Stimulated activated effector memory CD8-positive, alpha-beta T cell treated with anti-CD3 and anti-CD28 coated beads, Interleukin-12 subunit alpha, Interleukin-12 subunit beta, amount 100 ng/mL, for 72 hours (primary cell): ENCODE results near the gene KCNV2.

ENCODE experiments used
- ATAC-seq: fragments of 150-1000 bp; cut with Tn5 transposase; 2 replicates; pipeline ENCODE4 v1.10.0; 2021
- DNase-seq, 2 donors: peaks; one replicate each; pipeline ENCODE4 v3.0.0; 2021 to 2022; ENCODE audit warnings: low spot score in 2 of 2
- H3K27ac Mint-ChIP-seq: one replicate; pipeline ENCODE4 v1.8.0; 2022; ENCODE audit warnings: mild to moderate bottlenecking, mixed read lengths
- H3K36me3 Mint-ChIP-seq: one replicate; pipeline ENCODE4 v1.8.0; 2022; ENCODE audit warnings: mild to moderate bottlenecking, mixed read lengths
- H3K4me1 Mint-ChIP-seq: one replicate; pipeline ENCODE4 v1.8.0; 2022; ENCODE audit warnings: mixed read lengths
- H3K4me3 Mint-ChIP-seq: one replicate; pipeline ENCODE4 v1.8.0; 2022; ENCODE audit warnings: mild to moderate bottlenecking, mixed read lengths
- H3K9me3 Mint-ChIP-seq: one replicate; pipeline ENCODE4 v1.8.0; 2022; ENCODE audit warnings: mixed read lengths

Gene KCNV2

DNA sequence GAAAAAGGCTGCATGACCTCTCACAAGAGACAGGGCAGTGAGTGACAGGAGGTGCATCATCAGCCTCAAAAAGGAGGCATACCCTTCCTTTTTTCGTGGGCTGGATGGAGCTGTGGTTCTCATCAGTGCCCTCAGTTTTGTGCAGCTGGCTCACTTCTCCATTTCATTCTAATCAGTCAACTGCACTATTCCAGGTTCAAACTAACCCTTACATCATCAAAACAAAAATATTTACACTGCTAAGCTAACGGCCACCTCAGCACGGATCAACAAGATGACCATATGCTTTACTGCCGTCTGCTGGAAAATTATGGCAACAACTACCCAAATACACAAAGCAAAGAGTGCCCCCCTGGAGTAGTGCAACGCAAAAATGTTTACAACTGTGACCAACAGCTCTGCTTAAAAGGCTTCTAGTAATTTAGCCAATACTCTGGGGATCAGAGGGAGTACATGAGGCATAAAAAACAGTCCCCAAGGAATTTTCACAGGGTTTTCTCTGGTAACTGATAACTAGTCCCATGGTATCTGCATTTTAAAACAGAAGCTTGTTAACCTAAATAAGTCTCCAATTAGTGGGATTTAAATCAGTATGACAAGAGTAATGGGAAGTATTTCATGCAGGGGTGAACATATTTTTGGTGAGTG lies 10.8 kb downstream of the KCNV2 start:
- peak; percentile 67 for ATAC-seq

DNA sequence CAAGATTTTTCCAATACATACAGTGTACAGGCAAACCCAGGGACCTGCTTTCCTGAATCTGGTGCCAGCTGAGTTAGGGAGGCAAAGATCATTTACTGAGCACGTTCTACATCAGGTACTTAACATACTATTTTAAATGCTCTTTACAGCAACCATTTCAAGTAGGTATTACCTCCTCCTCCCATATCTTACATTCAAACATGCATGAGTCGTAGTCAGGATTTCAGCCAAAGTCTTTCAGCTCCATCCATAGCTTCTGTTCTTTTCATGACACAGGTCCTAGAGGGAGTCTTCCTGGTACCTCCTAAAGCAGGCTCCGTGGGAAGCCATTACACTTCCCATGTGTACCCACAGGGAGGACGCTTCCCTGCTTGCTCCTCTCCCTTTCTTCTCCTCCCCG lies 11.7 kb downstream of the KCNV2 start:
- ATAC-seq (no peak), DNase-seq (no peak)
- Mint-ChIP-seq H3K4me3 (no peak overlapping the region), H3K27ac (no peak overlapping the region), H3K36me3 (no peaks in the 10 kb centered on the region), H3K9me3 (no peaks in the 10 kb centered on the region), H3K4me1 (peaks cover 6% of the 10 kb centered on the region)

More for the DNA sequence above, 10.8 kb downstream of the KCNV2 start:
- Mint-ChIP-seq H3K4me1 (peaks cover 6% of the 10 kb centered on the region), H3K9me3 (no peaks in the 10 kb centered on the region), H3K27ac (no peak overlapping the region), H3K4me3 (no peak overlapping the region), H3K36me3 (no peaks in the 10 kb centered on the region)
- DNase-seq = no peak

DNA sequence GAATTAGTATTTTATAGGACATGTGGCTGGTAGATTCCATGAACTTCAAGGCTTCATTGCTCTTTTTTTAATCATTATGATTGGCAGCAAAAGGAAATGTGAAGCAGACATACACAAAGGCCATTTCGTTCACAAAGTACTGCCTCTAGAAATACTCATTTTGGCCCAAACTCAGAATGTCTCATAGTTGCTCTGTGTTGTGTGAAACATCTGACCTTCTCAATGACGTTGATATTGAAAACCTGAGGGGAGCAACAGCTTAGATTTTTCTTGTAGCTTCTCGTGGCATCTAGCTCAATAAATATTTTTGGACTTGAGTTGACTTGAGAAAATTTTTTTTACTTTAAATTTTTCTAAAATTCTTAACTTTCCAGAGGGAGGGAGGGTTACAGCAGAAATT lies 12.4 kb downstream of the KCNV2 start:
- H3K27ac Mint-ChIP-seq = no peak overlapping the region
- peaks cover 6% of the 10 kb centered on the region for H3K4me1 Mint-ChIP-seq
- DNase-seq (no peak), ATAC-seq (no peak)
- no peaks in the 10 kb centered on the region for H3K36me3 Mint-ChIP-seq
- no peaks in the 10 kb centered on the region for H3K9me3 Mint-ChIP-seq
- no peak overlapping the region for H3K4me3 Mint-ChIP-seq

DNA sequence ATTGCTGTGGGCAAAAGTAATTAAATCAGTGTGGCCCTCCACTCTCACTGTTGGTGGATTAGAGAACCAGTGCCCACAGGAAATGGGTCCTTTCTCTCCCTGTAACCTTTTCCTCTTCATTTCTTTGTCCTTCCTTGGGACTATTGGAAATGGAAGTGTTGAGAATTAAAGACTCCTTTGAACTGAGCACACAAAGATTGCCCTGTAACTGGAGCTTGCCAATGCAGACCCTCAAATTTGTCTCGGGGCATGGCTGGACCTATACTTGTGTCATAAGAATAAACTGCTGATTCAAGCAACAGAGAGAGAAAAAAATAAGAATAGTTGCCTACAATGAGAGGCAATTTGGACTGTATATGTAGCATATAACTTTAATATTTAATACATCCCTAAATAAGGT lies 13.7 kb downstream of the KCNV2 start:
- H3K27ac Mint-ChIP-seq = no peak overlapping the region
- no peak for DNase-seq
- peaks cover 6% of the 10 kb centered on the region for H3K4me1 Mint-ChIP-seq
- H3K9me3 Mint-ChIP-seq = no peaks in the 10 kb centered on the region
- H3K36me3 Mint-ChIP-seq = no peaks in the 10 kb centered on the region
- no peak for ATAC-seq
- H3K4me3 Mint-ChIP-seq = no peak overlapping the region

DNA sequence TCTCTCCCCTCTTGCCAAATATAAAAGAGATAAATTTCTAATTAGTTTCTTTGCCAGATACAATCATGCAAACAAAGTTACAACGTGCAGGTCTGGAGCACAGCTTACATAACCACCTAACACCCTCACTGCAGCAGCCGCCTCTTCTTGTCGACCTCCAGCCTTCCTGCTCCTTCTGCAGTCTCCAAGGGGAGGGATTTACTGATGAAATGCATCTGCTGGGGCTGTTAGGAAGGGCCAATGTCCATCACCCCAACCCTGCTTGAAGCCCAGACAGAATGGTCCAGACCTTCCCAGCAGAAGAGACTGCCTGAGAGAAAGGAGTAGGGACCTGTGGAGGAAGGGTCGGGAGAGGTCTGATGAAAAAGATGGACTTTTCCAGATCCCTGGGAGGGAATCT lies 15.2 kb downstream of the KCNV2 start:
- Mint-ChIP-seq H3K4me1 (peaks cover 6% of the 10 kb centered on the region), H3K4me3 (no peak overlapping the region), H3K36me3 (no peaks in the 10 kb centered on the region), H3K27ac (no peak overlapping the region), H3K9me3 (no peaks in the 10 kb centered on the region)
- no peak for ATAC-seq
- no peak for DNase-seq

DNA sequence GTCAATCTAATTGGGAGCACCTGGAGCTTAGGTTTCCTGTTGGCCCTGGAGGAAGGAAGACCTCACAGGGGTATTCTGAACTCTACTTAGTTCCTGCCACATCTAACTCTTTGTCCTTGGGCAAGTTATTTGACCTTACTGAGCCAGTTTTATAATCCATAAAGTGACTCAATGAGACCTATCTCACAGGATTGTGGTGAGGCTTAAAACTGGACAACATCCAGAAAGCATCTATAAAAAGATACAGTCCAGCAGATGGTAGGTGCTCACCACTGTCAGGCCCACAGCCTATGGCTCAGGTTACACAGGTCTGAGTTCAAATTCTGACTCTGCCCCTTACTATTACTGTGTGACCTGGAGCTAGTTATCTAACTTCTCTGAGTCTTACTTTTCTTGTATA lies 23.3 kb downstream of the KCNV2 start:
- Mint-ChIP-seq H3K9me3 (no peaks in the 10 kb centered on the region), H3K36me3 (no peaks in the 10 kb centered on the region), H3K27ac (no peak overlapping the region), H3K4me1 (no peaks in the 10 kb centered on the region), H3K4me3 (no peak overlapping the region)
- DNase-seq (no peak), ATAC-seq (no peak)

DNA sequence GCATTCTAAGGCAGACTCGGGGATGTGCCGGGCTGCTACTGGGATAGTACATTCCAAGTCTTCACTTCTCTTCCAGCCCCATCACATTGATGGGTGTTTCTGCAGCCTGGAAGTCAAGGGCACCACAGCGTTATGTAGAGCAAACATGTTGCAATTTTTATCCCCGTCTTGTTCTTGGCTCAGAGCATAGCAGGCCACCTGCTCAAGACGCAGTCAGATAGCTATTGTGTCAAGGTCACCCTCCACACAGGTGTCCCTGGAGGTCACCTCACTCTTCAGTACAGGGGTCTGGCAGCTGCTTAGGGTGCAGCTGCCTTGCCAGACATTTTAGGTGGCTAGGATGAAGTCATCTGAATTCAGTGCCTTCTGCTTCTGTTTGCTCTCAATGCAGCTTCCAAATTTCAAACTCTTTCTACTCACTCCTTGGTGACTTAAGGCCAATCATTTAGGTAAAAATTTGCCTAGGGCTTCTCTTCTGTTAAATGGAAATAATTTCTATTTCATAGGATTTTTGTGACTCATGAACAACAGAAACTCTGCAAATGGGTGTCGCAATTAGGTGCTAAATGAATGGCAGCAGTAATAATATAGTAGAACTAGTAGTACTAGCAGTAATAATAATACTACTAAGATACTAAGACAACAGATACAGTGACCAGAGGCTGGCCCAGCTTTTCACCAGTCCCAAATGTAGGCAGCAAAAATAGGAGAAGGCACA lies 24.3 kb downstream of the KCNV2 start:
- DNase-seq (no peak), ATAC-seq (no peak)
- Mint-ChIP-seq H3K4me3 (no peak overlapping the region), H3K27ac (no peak overlapping the region), H3K9me3 (no peaks in the 10 kb centered on the region), H3K4me1 (no peaks in the 10 kb centered on the region), H3K36me3 (no peaks in the 10 kb centered on the region)

DNA sequence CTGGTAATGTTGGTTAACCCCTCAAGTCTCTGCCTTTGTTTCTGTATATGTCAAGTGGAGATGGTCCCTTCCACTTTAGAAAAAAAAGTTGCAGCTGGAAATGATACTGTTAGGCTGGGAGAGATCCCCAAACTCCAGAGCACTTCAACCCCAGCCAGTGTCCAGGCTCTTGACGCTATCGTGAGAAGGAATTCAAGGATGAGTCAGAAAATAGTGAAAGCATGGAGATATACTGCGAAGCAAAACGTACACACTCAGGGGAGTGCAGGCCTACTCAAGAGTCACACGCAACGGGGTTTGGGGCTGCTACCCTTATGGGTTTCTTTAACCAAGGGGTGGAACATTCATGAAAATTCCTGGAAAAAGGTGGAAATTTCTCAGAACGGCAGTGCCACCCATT lies 24.9 kb downstream of the KCNV2 start:
- no peak for ATAC-seq
- Mint-ChIP-seq H3K36me3 (no peaks in the 10 kb centered on the region), H3K9me3 (no peaks in the 10 kb centered on the region), H3K4me1 (no peaks in the 10 kb centered on the region), H3K4me3 (no peak overlapping the region), H3K27ac (no peak overlapping the region)
- no peak for DNase-seq

DNA sequence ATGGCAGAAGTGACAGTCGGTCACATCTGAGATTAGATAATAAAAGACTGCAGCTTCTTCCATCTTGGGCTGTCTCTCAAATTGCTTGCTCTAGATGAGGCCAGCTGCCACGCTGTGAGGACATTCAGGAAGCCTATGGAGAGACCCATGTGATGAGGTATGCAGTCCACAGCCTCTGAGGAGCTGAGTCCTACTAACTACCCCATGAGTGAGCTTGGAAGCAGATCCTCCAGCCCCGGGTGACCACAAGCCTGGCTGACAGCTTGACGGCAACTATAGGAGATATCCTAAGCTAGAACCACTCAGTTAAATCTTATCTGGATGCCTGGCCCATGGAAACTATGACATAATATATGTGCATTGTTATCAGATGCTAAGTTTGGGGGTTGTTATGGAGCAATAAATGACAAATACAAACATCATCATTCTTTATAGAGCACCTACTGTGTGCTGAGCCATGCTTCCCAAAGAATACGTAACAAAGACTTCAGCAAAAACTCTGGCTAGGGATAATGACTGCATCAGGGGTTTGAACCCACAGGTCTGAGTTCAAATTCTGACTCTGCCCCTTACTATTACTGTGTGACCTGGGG lies 26.7 kb downstream of the KCNV2 start:
- ATAC-seq (no peak), DNase-seq (no peak)
- Mint-ChIP-seq H3K27ac (no peak overlapping the region), H3K4me1 (no peaks in the 10 kb centered on the region), H3K4me3 (no peak overlapping the region), H3K9me3 (no peaks in the 10 kb centered on the region), H3K36me3 (no peaks in the 10 kb centered on the region)

DNA sequence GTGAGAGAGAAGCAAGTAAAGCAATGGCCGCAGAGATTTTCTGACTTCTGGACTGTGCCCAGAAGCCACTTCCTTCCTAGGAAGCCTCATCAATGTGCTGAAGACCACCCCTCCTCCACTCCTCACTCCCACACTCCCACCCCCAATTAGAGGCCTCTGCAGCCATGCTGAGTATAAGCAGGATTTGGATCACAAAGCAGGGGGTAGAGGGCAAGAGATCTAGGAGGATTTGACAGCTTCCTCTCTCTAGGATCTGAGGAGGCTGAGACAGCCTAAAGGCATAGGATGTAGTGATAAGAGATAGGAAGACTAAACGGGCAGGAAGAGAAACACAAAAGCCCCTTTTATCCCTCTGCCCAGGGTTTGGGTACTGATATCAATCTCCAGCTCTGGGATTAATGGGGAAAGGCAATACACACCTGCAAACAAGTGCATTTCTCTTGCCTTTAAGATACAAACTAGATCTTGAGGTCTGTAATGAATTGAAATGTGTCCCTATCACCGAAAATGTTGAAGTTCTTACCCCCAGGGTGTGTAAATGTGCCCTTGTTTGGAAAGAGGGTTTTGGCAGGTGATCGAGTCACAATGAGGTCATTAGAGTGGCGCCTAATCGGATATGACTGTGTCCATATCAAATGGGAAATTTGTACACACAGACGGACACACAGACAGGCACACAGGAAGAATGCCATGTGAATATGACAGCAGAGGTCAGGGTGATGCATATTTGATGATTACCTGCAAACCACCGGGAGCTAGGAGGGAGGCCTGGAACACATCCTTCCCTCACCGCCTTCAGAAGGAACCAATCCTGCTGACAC lies 28.5 kb downstream of the KCNV2 start:
- ATAC-seq = no peak
- H3K27ac Mint-ChIP-seq = peak overlapping the region; percentile 54

DNA sequence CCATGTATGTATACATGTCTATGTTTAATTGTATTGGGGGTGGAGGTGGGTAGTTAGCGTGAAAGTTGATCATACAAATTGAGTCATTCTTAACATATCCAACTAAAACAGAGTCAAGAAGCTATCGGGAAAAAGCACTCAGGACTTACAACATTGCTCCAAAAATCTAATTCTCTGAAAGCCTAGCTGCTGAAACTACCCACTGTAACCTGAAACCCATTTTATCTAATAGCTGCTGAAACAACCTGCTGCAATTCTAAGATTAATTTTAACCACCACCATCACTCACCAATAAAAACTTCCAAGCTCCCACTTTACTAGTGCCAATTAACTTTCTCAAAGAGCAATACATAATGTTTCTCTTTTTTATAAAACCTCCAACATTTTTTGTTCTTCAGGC lies 32.2 kb downstream of the KCNV2 start:
- H3K36me3 Mint-ChIP-seq = no peaks in the 10 kb centered on the region
- no peak for DNase-seq
- H3K27ac Mint-ChIP-seq = no peak overlapping the region
- ATAC-seq = no peak
- no peak overlapping the region for H3K4me3 Mint-ChIP-seq
- no peaks in the 10 kb centered on the region for H3K4me1 Mint-ChIP-seq
- H3K9me3 Mint-ChIP-seq = no peaks in the 10 kb centered on the region

More for the DNA sequence above, 28.5 kb downstream of the KCNV2 start:
- Mint-ChIP-seq H3K4me3 (no peak overlapping the region), H3K9me3 (no peaks in the 10 kb centered on the region), H3K36me3 (no peaks in the 10 kb centered on the region), H3K4me1 (no peaks in the 10 kb centered on the region)
- DNase-seq = peak in 1 of 2 donors; percentile 29

DNA sequence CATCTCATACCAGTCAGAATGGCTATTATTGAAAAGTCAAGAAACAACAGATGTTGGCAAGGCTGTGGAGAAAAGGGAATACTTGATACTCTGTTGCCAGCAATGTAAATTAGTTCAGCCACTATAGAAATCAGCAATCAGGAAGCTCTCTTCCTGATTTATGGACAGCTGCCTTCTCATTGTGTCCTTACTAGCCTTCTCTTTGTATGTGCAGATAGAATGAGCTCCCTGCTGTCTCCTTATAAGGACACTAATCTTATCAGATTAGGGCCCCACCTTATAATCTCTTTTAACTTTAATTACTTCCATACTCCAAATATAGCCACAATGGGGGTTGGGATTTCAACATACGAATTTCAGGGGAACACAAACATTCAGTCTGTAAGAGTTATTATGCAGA lies 38.0 kb downstream of the KCNV2 start:
- Mint-ChIP-seq H3K27ac (no peak overlapping the region), H3K36me3 (peaks cover 6% of the 10 kb centered on the region)
- ATAC-seq = no peak

DNA sequence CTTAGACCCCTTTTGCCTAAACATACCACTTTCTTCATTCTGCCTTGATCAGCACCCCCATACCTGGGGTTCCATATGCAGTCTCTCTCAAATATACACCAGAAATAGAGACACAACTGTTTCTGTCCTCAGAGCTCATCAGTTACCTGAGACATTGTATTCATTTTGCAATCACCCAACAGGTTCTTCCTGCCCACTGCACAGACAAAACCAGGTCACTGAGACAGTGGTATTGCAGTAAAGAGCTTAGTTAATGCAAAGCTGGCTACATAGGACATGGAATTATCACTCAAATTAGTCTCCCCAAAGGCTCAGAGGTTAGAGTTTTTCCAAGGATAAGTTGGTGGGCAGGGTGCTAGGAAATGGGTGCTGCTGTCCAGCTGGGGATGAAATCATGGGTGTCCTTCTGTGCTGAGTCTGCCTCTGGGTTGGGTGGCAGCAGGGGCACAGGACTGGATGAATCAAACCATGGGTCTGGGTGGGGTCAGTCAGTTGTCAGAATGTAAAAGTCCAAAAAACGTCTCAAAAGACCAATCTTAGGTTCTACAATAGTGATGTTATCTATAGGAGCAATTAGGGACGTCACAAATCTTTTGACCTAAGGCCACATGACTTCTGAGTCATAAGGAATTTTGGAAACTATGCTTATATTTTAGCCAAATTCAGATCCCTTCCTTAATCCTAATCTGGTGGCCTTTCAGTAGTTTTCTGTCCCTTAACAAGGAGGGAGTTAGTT lies 41.0 kb downstream of the KCNV2 start:
- Mint-ChIP-seq H3K4me3 (no peak overlapping the region), H3K4me1 (no peaks in the 10 kb centered on the region), H3K27ac (no peak overlapping the region), H3K9me3 (no peaks in the 10 kb centered on the region), H3K36me3 (peaks cover 15% of the 10 kb centered on the region)
- DNase-seq (no peak), ATAC-seq (no peak)

More for the DNA sequence above, 38.0 kb downstream of the KCNV2 start:
- DNase-seq = no peak
- H3K4me3 Mint-ChIP-seq = no peak overlapping the region
- H3K9me3 Mint-ChIP-seq = no peaks in the 10 kb centered on the region
- no peaks in the 10 kb centered on the region for H3K4me1 Mint-ChIP-seq

DNA sequence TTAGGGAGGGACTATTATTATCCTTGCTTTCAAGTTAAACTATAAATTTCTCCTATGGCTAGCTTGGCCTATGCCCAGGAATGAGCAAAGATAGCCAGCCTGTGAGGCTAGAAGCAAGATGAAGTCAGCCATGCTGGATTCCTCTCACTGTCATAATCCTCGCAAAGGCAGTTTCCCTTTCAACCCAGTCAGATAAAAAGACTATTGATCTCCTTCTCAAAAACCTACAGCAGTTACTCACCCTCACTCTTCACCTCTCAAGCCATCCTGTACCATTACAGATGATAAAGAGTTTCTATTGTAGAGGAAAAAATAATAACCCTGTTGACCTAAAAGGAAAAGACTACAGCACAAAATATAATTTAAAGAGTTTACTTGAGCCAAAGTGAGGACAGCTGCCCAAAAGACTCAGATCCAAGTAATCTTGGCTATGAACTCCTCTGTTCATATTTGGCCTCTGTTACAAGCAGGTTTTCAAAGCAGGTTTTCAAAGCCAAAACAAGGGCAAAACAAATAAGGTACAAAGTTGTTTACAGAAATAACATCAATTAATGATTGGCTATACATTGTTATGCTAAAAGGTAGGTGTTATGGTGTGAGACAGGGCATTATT lies 41.7 kb downstream of the KCNV2 start:
- no peaks in the 10 kb centered on the region for H3K9me3 Mint-ChIP-seq
- no peak for DNase-seq
- H3K36me3 Mint-ChIP-seq = peaks cover 18% of the 10 kb centered on the region
- no peak for ATAC-seq
- no peak overlapping the region for H3K4me3 Mint-ChIP-seq
- no peak overlapping the region for H3K27ac Mint-ChIP-seq
- peaks cover 5% of the 10 kb centered on the region for H3K4me1 Mint-ChIP-seq
